GM19328 (cell line): Measurements from ENCODE around the gene SLC30A9.

Experiments used
- ATAC-seq: cut with Tn5 transposase; IDR thresholded peaks from one replicate; pipeline ENCODE4 v1.9.1; 2021; ENCODE audit warnings: mild to moderate bottlenecking, moderate library complexity; ENCODE audit not compliant: unreplicated experiment

Gene SLC30A9

DNA sequence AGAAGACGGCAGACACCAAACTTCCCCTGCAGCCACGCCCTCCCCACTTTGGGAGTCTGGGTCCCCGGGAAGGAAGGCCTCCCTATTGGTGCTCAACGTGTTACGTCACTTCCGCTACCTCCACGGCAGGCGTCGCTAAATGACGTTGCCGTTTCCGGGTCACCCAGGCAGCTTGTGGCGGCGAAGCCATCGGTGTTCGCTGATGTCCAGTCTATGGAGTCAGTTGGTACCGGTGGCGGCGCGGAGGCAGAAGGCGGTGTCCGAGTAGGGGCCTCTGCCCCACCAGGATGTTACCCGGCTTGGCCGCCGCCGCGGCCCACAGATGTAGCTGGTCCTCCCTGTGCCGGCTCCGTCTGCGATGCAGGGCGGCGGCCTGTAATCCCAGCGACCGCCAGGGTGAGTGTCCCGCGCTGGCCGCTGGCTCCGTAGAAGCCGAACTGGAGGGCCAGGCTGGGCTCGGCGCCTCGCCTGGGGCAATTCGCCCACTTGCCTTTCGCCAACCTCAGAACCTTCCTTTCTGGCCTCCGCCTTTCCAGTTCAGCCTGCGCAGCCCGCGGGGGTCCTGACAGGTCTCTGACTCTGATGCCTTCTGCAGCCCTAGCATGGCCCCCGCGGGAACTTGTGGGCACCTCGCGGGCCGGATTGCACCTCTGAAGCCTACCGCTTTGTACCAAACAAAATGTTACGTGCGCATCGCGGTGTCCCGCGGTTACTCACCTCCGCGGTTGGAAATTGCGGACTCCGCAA, at the start of gene SLC30A9:
SLC30A9 (plus strand) TSS at position 166 of the 747 bp plus-strand sequence; CDS start at position 288, 122 bp downstream.
- peak; percentile 100 for ATAC-seq

DNA sequence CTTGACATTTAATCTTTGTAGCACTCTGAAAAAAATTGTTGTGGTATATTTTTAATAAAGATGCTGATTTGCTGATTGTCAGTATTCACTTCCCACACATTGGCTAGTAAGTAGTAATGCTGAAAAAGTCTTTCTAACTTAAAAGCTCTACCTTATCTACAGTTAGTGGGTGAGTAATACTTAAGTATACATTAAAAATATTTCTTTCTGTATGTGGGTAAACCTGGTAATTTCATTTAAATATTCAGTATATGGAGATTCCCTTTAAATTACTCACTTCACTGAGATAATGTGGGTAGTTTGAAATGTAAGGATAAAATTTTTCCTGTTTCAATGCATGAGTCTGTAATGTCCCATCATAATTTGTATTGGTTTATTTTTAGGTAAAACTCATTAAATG, 49.5 kb upstream of the SLC30A9 start:
- ATAC-seq: no peak

DNA sequence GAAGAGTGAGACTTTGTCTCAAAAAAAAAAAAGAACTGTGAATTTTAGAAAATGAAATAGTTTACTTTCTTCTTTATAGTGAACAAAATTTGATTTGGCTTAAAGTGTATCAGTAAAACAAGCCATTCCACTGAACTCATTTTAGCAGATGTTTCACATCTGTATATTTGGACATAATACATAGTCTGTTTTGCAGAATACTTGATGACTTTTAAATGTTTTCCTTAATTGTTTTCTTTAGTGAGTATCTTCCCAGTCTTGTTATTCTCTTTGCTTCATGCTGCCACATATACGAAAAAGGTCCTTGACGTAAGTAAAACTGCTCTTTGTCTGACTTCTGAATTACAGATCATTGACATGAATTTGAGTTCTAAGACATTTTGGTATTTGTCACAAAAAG, 46.8 kb upstream of the SLC30A9 start:
- no peak for ATAC-seq

DNA sequence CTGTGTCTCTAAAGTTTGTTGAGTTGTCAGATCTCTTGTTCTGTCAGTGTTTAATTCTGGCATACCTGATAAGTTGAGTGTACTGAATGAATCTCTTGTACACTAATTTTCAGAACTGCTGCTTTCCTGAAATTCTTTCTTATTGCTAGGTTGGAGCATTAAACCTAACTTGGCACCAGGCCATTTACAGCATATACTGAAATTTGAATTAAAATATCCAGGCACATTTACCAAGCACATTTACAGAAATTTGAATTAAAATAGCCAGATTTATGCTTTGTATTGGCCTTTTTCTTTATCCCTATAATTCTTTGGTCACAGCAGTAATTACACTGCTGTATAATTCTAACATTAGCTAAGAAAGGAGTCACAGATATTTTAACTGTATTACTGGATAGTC, 46.2 kb upstream of the SLC30A9 start:
- ATAC-seq: no peak

DNA sequence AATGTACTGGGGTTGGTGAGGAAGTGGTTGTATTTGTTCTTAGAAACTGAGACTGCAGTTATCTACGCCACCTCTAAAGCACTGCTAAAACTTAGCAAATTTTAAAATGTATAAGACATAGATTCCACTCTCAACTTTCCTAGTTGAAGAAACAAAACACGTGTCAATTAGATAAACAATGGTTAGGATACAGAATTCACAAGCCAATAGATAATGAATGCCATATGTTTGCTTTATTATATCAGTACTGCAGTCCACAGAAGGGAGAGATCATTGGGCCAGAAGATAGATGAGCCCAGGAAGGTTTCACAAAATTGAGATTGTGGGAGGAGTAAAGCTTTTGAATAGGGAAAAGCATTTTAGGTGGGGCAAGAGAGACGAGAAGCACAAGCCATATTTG, 40.8 kb upstream of the SLC30A9 start:
- ATAC-seq: no peak

DNA sequence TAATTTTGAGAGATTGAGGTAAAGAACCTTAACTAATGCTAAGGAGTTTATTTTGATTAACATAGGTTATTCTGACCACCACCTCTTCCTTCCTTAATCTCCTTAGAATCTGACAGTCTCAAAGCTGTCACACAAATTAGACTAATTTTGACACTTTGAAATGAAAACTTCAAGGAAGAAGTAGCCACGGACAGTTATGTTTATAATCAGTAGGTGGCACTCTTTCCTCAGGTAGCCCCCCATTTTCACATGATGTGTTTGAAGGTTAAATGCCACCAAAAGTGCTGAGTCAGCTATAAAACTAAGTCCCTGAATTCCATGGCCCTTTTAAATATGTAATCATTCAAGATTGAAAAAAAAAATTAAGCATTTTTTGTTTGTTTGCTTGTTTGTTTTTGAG, 32.7 kb upstream of the SLC30A9 start:
- ATAC-seq: no peak

DNA sequence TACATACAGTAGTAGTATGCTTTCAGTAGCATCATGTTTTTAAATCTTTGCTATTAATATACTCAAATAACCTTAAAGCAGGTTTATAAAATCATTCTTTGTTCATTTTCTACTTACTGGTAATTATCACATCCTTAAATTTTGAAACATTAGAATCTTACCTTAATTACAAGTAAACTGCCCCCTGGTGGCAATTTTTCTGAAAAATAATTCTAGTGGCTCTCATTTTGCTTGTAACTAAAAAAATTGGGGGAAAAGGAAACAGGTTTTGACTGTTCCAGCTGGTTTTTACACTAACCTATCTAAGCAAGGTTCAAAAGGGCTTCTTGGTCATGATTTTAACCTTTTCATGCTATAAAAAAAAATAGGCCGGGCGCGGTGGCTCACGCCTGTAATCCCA, 27.2 kb upstream of the SLC30A9 start:
- no peak for ATAC-seq

DNA sequence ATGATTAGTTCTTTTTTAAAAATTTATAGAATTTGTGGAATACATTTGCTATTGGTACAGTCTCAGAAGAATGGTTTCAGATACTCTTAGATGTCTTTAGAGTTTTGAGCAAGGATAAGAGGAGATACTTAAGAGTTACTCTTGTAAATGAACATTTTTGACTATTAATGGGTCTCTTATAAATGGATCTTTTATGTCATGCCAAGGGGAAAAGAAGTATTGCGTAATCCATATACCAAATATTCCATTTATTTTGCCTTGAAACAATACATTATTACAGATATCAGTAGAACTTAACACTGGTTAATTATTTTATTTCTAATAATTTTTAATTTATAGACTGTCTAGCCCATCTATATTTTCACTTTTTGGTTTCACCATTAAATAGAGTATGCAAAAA, 25.9 kb upstream of the SLC30A9 start:
- no peak for ATAC-seq

DNA sequence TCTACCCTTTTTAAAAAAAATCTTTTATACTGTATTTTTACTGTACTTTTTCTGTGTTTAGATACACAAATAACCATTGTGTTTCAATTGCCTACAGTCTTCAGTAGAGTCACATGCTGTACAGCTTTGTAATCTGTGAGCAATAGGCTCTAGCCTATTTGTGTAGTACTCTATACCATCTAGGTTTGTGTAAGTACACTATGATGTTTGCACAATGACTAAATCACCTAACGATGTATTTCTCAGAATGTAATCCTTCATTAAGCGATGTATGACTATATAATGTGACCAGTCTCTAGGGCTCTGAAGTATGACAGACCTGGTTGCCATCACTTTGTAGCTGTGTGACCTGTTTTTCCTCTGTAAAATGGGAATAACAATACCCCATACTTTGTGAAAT, 22.9 kb upstream of the SLC30A9 start:
- ATAC-seq: no peak

DNA sequence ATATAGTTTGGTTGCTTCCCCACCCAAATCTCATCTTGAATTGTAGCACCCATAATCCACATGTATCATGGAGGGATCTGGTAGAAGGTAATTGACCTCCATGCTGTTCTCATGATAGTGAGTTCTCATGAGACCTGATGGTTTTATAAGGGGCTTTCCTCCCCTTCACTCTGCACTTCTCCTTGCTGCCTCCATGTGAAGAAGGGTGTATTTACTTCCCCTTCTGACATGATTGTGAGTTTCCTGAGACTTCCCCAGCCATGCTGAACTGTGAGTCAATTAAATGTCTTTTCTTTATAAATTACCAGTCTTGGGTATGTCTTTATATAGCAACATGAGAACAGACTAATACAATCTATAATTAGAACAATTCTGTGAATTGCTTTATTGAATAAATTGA, 20.7 kb upstream of the SLC30A9 start:
- ATAC-seq: no peak

DNA sequence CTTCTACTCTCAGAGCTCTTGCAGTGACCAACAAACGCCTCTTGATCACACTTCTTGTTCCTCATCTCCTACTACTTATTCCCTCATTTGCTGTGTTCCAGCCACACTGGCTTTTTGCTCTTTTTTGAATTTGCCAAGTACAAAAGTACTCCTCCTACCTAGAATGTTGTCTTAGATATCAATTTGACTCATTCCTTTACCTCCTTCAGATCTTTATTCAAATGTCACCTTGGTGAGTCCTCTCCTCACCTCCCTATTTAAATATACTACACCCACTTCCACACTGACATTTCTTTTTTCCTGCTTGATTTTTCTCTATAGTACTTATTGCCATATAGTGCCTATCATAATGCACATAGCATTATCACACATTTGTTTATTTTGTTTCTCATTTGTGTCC, 15.0 kb upstream of the SLC30A9 start:
- no peak for ATAC-seq

DNA sequence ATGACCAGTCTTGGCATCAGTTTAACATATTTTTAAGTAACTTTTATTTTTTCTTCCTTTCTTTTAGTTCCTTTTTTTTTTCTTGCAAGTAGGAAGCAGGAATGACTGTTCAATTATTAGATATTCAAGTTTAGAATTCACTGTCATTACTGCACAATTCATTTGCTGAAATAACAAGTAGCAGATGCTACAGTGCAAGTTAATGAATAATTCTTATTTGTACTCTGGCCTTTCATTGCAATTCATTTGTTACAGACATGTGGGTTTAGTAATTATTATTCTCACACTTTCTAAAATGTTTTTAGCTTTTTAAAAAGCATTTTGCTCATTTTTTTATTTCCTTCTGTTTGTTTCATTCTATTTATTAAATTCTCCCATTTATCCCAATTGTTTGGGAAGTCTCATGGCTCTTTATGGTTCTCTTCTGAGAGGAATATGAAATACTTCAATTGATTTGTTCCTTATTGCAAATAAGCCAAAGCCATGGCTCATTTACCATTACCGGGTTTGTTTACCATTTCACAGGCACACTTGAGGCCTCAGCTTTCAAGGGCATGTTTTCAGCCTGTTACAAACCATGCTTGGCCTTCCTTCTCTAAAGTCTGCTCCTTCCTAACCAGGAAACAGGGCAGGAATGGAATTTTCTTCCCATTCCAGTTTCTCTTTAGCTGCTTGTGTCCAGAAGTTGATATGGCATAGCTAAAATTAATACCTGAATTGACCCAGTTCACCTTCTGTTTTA, 13.4 kb upstream of the SLC30A9 start:
- no peak for ATAC-seq

DNA sequence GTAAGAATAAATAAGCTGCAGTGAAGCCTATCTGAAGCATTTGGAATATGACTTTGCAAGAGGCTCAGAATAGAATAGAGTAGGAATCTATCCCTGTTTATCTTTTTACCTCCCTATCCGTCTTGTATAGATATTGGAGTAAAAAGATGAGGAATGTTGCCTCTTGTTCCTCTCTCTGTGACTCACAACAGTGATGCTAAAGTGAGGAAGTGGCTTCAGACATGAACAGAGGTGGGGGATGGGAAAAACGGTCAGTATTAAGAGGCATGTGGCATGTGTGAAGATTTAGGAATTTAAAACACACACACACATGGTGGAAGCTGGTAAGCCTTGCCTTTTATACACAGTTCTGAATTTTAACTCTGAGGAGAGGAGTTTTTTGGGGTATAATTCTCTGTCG, 12.6 kb upstream of the SLC30A9 start:
- no peak for ATAC-seq

DNA sequence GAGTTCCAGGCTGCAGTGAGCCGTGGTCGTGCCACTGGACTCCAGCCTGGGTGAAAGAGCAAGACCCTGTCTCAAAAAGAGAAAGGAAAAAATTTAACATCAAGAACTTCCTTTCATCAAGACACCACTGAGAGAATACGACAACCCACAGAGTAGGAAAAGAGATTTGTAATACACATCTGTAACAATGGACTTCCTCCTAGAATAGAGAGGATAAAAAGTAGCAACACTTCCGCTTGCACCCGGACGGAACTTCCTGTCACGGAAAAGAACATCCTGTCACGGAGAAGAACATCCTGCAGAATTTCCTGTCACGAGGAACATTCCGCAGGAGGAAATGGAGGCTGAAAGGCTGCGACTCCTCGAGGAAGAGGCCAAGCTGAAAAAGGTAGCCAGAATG, 8.9 kb upstream of the SLC30A9 start, which contains the start of gene DCAF4L1:
DCAF4L1 (plus strand) TSS at position 301 of the 400 bp plus-strand sequence; CDS start at position 338, 37 bp downstream.
- ATAC-seq: no peak

DNA sequence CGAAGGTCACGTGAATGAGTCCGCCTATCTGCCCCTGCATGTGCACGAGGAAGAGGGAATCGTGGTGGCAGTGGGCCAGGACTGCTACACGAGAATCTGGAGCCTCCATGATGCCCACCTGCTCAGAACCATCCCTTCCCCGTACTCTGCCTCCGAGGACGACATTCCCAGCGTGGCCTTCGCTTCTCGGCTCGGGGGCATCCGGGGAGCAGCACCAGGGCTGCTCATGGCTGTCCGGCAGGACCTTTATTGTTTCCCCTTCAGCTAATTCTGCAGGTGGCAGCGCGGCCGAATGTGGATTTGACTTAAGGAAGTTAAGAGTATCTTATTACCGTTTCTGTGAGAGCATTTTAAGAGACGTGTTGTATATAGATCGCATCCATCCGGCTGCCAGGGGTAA, 7.6 kb upstream of the SLC30A9 start:
- no peak for ATAC-seq

DNA sequence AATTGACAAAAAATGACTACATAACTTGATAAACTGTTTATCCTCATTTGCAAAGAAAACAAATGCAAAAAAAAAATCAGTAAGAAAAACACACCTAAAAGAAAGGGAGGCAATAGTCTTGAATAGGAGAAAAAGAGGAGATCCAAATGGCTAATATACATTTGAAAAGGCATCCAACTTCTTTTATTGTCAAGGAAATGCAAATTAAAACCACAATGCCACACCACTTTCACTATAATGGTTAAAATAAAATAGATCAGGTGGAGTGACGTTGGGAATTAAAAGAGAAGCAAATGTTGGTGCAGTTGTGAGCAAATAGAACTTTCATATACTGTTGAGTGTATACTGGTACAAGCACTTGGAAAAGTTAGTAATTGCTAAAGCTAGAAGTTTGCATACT, 5.2 kb upstream of the SLC30A9 start:
- no peak for ATAC-seq

DNA sequence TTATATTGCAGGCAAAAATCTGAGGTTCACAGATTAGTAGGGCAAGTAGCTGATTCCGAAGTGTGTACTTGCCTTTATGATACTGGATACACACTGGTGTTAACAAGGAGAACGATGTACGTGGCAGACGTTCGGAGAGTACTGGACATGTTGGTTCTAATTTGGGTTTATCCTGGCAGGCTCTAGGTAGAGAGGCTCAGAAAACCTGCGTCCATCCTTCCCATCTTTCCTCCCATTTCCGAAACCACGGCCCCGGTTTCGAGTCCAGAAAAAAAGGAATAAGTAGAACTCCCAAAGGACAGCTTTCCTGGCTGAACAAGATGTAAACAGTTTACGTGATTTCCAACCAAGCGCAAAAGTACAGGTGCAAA, 351 bp upstream of the SLC30A9 start:
- peak; percentile 23 for ATAC-seq

DNA sequence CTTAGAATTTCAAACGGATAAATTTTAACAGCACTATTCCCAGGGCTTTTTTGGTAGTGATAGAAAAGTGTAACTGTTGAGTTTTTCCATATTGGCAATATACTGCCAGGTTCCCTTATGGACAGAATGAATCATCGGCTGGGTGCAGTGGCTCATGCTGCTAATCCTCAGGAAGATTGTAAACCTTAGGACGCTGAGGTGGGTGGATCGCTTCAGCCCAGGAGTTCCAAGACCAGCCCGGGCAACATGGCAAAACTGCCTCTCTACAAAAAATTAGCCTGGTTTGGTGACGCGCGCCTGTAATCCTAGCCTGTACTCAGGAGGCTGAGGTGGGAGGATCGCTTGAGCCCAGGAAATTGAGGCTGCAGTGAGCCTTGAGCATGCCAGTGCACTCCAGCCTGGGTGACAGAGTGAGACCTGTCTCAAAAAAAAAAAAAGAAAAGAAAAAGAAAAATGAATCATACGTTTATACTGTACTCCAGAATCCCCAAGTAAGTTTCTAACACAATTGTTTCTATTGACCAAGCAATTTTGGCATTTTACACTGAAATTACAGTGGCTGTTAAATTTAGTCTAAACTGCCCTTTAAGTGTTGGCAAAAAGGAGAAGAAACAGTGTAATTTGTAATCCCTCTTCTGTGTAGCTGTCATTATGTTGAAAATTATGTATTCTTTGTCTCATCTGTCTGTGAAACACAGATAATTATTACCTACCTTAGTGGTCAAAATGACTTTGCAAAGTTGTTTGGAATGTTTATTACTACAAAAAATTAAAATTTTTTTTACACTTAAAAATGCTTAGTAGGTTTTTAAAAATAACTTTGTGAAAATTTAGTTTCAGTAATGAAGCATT, 1.8 kb downstream of the SLC30A9 start:
- no peak for ATAC-seq

DNA sequence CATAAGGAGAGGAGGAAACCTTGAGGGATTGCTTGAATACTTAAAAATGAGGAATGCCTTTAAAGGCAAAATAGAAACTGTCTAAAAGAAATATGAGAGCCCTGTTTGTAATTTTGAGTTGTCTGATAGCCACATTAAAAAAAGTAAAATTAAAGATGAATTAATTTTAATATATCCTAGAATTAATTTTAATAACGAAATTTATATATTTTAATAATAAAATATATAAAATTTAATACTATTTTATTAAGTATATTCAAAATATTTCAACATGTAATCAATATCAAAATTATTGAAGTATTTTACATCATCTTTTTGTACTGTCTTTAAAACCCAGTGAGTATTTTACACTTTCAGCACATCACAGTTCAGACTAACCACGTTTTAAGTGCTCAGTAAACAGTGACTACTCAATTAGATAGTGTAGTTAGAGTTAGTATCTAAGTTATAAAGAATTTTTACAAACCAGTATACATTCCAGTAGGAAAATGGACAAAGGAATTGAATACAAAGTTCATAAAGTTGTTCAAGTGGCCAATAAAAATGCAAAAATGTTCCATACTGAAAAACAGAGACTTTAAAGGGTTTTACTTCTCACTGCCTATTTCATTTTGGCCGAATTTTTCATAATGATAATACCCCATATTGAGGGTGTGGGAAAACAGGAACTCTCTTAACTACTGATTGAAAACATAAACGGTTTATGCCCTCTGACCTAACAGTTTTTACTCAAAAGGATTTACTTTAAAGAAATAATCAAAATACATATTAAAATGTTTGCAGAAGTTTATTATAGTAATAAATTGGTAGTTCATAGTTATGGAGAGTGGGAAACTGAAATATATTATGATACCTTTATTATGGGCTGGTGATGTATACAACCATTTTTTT, 2.9 kb downstream of the SLC30A9 start:
- no peak for ATAC-seq

DNA sequence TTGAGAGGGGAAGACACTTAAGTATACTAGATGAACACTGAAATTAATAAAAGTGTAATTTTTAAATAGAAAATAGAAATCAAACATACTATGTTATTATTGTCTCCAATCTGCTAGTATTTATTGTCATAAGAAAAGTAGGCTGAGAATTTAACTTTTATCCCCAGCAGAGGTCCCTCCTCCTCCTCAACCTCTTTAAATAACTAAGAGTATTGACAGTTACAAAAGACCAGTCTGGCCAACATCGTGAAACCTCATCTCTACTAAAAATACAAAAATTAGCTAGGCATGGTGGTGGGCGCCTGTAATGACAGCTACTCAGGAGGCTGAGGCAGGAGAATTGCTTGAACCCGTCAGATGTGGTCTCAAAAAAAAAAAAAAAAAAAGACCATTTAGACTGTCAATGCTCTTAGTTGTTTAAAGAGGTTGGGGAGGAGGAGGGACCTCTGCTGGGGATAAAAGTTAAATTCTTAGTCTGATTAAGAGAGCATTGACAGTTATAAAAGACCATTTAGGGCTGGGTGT, 4.2 kb downstream of the SLC30A9 start:
- ATAC-seq: no peak
